ENCODE results near the gene CHRNA7. TPM values are rescaled to one million over a fixed set of nuclear protein-coding genes. Genes with fewer than 3 reads are reported as not detected.
A peak's percentile ranks its signal among the peaks of the same experiment; 100 is the strongest.

The CHRNA7 gene
- total and polyA plus RNA-seq, 8 donors, result 1.2 to 32.3 (median 24.6) TPM

DNA sequence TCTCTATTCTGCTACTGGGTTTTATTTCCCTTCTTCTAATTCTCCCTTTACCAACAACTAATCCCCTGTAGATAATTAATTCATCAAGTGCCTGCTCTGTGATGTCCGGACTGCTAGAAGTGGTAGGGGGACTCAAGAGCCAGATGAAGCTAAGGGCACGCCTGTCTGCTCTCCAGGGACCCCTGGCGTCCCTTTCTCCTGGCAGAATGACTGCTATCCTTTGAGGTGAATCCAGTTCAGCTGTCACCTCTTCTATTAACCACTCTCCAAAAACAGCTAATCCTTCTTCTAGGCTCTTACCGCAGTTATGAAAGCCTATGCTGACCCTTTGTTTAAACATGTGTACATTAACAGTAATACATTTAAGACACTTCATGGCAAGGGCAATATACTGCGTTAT, 1.4 kb upstream of the CHRNA7 start:
- intact Hi-C loops (cut with DNase I), result no loop called here

DNA sequence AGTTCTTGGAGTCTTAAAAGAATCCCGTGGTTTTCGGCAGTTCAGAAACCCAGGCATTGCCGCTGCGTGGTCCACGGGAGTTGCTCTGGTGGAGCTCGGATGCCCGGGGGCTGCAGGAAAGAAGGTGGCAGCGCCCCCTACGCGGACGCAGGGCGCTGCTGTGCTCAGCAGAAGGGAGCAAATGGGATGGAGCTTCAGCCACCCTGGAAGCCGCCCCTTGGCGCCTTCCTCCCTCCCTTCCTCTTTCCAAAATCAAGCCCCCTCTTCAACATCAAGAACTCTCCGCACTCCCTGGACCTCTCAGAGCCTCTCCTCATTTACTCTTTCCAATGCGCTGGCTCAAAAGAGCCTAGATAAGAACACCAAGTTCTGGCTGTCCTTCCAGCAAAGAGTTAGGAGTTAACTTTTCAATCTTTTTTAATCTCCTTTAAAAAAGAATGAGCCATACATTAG, 880 bp upstream of the CHRNA7 start:
- ATAC-seq, result peak; percentile 52
- intact Hi-C loops (cut with DNase I), result no loop called here

More for the DNA sequence above, 1.4 kb upstream of the CHRNA7 start:
- Histone ChIP-seq H3K9me3 (no peaks in the 10 kb centered on the region), H3K4me1 (peaks cover 8 to 11% of the 10 kb centered on the region in 2 donors), H3K27me3 (peaks cover 5 to 61% of the 10 kb centered on the region in 2 donors), H3K27ac (no peak overlapping the region), H3K36me3 (no peaks in the 10 kb centered on the region), H3K4me3 (no peak overlapping the region)
- DNase-seq, result no peak
- TF ChIP-seq, protein P1, sequence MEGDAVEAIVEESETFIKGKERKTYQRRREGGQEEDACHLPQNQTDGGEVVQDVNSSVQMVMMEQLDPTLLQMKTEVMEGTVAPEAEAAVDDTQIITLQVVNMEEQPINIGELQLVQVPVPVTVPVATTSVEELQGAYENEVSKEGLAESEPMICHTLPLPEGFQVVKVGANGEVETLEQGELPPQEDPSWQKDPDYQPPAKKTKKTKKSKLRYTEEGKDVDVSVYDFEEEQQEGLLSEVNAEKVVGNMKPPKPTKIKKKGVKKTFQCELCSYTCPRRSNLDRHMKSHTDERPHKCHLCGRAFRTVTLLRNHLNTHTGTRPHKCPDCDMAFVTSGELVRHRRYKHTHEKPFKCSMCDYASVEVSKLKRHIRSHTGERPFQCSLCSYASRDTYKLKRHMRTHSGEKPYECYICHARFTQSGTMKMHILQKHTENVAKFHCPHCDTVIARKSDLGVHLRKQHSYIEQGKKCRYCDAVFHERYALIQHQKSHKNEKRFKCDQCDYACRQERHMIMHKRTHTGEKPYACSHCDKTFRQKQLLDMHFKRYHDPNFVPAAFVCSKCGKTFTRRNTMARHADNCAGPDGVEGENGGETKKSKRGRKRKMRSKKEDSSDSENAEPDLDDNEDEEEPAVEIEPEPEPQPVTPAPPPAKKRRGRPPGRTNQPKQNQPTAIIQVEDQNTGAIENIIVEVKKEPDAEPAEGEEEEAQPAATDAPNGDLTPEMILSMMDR (IDR thresholded peaks at IDR 0.05), result no peak
- ATAC-seq, result no peak

DNA sequence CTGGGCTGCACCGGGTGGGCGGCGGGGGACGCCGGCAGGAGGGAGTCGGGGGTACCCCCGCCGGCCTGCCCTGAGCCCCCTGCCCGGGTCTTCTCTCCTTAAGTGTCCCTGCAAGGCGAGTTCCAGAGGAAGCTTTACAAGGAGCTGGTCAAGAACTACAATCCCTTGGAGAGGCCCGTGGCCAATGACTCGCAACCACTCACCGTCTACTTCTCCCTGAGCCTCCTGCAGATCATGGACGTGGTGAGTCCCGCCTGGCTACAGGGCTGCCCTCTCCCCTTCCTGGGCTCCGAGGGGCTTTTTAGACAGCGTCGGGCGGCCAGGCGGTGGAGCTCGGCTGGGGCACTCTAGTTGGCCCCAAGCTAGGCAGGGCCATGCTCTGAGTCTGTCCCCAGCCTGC, 480 bp downstream of the CHRNA7 start:
- intact Hi-C loops (cut with DNase I), result no loop called here
- peaks cover 5 to 61% of the 10 kb centered on the region in 2 donors for H3K27me3 ChIP-seq
- TF ChIP-seq, protein P1 (IDR thresholded peaks at IDR 0.05), result no peak
- peaks cover 8 to 11% of the 10 kb centered on the region in 2 donors for H3K4me1 ChIP-seq
- no peaks in the 10 kb centered on the region for H3K36me3 ChIP-seq
- H3K27ac ChIP-seq, result no peak overlapping the region
- peak; percentile 59 for ATAC-seq
- peak overlapping the region; percentile 35 to 37 for H3K4me3 ChIP-seq
- DNase-seq, result no peak
- no peaks in the 10 kb centered on the region for H3K9me3 ChIP-seq

More for the DNA sequence above, 880 bp upstream of the CHRNA7 start:
- Histone ChIP-seq H3K9me3 (no peaks in the 10 kb centered on the region), H3K27me3 (peaks cover 5 to 61% of the 10 kb centered on the region in 2 donors), H3K27ac (no peak overlapping the region), H3K4me3 (peak overlapping the region; percentile 35 to 37), H3K4me1 (peaks cover 8 to 11% of the 10 kb centered on the region in 2 donors), H3K36me3 (no peaks in the 10 kb centered on the region)
- DNase-seq, result peak in 1 of 4 donors; percentile 54
- TF ChIP-seq, protein P1 (IDR thresholded peaks at IDR 0.05), result no peak

DNA sequence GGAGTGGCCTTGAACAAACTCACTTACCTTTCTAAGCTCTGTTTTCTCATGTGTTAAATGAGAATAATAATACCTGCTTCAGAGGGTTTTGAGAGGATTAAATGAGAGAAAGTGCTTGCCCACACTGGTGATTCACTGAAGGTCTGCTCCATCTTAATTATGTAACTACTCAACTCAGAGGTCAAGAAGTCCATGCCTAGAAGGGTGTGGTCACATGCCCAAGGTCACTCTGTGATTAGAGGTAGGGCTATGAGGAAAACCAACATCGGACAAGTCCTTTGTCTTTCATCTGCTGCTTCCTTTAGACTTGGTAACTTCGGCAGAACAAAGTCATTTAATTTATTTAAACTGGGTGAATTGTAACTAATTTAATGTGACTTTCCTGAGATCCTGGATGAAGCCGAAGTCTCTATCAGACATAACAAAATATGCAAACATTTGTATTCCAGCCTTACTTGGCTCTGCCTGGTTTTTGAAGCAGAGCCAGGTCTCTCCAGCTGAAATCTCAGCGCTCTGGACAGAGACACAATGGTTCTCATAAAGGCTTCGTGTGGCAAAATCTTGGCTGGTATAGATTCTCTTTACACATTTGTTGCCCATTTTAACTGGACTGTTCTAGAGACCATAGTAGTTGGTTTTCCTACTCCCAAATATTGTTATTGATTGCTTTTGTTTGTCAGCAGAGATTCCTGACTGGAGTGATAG, 3.0 kb downstream of the CHRNA7 start:
- Histone ChIP-seq H3K9me3 (no peaks in the 10 kb centered on the region), H3K27ac (no peak overlapping the region), H3K4me1 (peaks cover 8 to 11% of the 10 kb centered on the region in 2 donors), H3K4me3 (no peak overlapping the region), H3K27me3 (peaks cover 5 to 48% of the 10 kb centered on the region in 2 donors), H3K36me3 (no peaks in the 10 kb centered on the region)
- DNase-seq (peak in 1 of 4 donors; percentile 24), ATAC-seq (no peak)
- intact Hi-C loops (cut with DNase I), result no loop called here
- TF ChIP-seq, protein P1 (IDR thresholded peaks at IDR 0.05), result no peak

DNA sequence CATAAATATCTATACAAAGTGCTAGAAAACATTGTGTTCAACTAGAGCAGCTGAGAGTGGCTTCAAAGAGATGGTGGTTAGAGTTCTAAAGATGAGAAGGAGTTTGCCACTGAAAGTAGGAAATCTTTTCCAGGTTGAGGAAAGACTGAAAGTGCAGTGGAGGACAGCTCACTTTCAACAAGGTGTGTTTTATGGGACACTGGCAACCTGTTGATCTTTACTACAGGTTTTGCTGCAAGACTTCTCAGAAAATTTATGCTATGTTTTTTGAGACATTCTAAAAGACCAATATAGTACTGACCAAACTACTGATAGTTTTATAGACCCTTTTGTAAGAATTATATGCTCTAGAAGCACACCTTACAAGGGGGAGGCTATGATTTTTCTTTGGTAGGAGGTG, 3.8 kb downstream of the CHRNA7 start:
- no peak for ATAC-seq
- intact Hi-C loops (cut with DNase I), result no loop called here
- Histone ChIP-seq H3K4me1 (peaks cover 8 to 11% of the 10 kb centered on the region in 2 donors), H3K9me3 (no peaks in the 10 kb centered on the region), H3K27ac (no peak overlapping the region), H3K4me3 (no peak overlapping the region), H3K27me3 (peaks cover 5 to 40% of the 10 kb centered on the region in 2 donors), H3K36me3 (no peaks in the 10 kb centered on the region)
- TF ChIP-seq, protein P1 (IDR thresholded peaks at IDR 0.05), result no peak
- DNase-seq, result no peak
